HEK293 (cell line): ENCODE results near the gene CARNS1.

ENCODE experiments used
- CTCF ChIA-PET: fragments of 350-600 bp; formaldehyde crosslinking; extraction: SDS; loops from one replicate; lab custom pipeline; 2021; ENCODE audit warnings: antibody characterized with exemption; lab: Yijun Ruan, JAX
- POLR2A ChIA-PET: fragments of 300-600 bp; formaldehyde crosslinking; extraction: SDS; loops from one replicate; lab custom pipeline; 2020; ENCODE audit warnings: antibody characterized with exemption, inconsistent platforms; lab: Yijun Ruan, JAX
- H3K27ac ChIP-seq: fragments of 200-500 bp; sonication (Bioruptor generic); 2 replicates; pipeline ENCODE4 v1.5.1; 2014; ENCODE audit warnings: low read depth, low read length, control low read depth, inconsistent platforms; ENCODE audit errors: extremely low read depth
- H3K36me3 ChIP-seq, 2 experiments: fragments of 200-500 bp in 1 of 2; sonication (Bioruptor generic) in 1 of 2; 1 replicate in 1 of 2; 2 replicates in 1 of 2; pipeline ENCODE4 v1.5.1; 2014 to 2017; ENCODE audit warnings: inconsistent platforms in 2 of 2, low read length in 2 of 2; ENCODE audit not compliant: control insufficient read depth in 2 of 2, insufficient read depth in 1 of 2
- H3K4me1 ChIP-seq: fragments of 200-500 bp; sonication (Bioruptor generic); 2 replicates; pipeline ENCODE4 v1.5.1; 2014; ENCODE audit warnings: mild to moderate bottlenecking, low read length, inconsistent platforms; ENCODE audit not compliant: control insufficient read depth, insufficient read depth
- H3K4me3 ChIP-seq: 2 replicates; pipeline ENCODE4 v1.5.1; 2011; ENCODE audit warnings: low read depth, mild to moderate bottlenecking, control low read depth, low read length, moderate library complexity
- H3K9me3 ChIP-seq: fragments of 200-500 bp; sonication (Bioruptor generic); 2 replicates; pipeline ENCODE4 v1.5.1; 2014; ENCODE audit warnings: low read depth, low read length, inconsistent platforms; ENCODE audit not compliant: control insufficient read depth, insufficient read depth
- BCL11A ChIP-seq: fragments of 450-650 bp; formaldehyde crosslinking; IDR thresholded peaks from 2 replicates; pipeline ENCODE4 v1.5.1; 2016; ENCODE audit warnings: low read depth, missing biosample characterization, missing genetic modification characterization
- GLIS1 ChIP-seq: fragments of 450-650 bp; formaldehyde crosslinking; IDR thresholded peaks from 2 replicates; pipeline ENCODE4 v1.5.1; 2016; ENCODE audit warnings: missing biosample characterization, missing genetic modification characterization
- HOXC10 ChIP-seq: sonication (generic); formaldehyde crosslinking; IDR thresholded peaks from 2 replicates; pipeline ENCODE4 v1.8.1; 2023; ENCODE audit warnings: mild to moderate bottlenecking, missing genetic modification reagents
- ZBTB20 ChIP-seq: fragments of 450-650 bp; formaldehyde crosslinking; IDR thresholded peaks from 2 replicates; pipeline ENCODE4 v1.5.1; 2016; ENCODE audit warnings: missing biosample characterization, missing genetic modification characterization
- ZFHX2 ChIP-seq: fragments of 450-650 bp; formaldehyde crosslinking; conservative IDR thresholded peaks from 2 replicates; pipeline ENCODE4 v1.5.1; 2016; ENCODE audit warnings: missing biosample characterization, missing genetic modification characterization
- ZNF223 ChIP-seq: fragments of 450-650 bp; formaldehyde crosslinking; IDR thresholded peaks from 2 replicates; pipeline ENCODE4 v1.5.1; 2016; ENCODE audit warnings: missing biosample characterization, missing genetic modification characterization
- ZNF416 ChIP-seq: fragments of 450-650 bp; formaldehyde crosslinking; IDR thresholded peaks from 2 replicates; pipeline ENCODE4 v1.5.1; 2016; ENCODE audit warnings: missing biosample characterization, missing genetic modification characterization
- ZNF433 ChIP-seq: fragments of 450-650 bp; formaldehyde crosslinking; IDR thresholded peaks from 2 replicates; pipeline ENCODE4 v1.5.1; 2016; ENCODE audit warnings: missing biosample characterization, missing genetic modification characterization, low read depth
- TF ChIP-seq, protein P1 (sequence below): fragments of 450-650 bp; formaldehyde crosslinking; IDR thresholded peaks from 2 replicates; pipeline ENCODE4 v1.5.1; 2016; ENCODE audit warnings: missing biosample characterization, missing genetic modification characterization, borderline replicate concordance

Gene CARNS1

DNA sequence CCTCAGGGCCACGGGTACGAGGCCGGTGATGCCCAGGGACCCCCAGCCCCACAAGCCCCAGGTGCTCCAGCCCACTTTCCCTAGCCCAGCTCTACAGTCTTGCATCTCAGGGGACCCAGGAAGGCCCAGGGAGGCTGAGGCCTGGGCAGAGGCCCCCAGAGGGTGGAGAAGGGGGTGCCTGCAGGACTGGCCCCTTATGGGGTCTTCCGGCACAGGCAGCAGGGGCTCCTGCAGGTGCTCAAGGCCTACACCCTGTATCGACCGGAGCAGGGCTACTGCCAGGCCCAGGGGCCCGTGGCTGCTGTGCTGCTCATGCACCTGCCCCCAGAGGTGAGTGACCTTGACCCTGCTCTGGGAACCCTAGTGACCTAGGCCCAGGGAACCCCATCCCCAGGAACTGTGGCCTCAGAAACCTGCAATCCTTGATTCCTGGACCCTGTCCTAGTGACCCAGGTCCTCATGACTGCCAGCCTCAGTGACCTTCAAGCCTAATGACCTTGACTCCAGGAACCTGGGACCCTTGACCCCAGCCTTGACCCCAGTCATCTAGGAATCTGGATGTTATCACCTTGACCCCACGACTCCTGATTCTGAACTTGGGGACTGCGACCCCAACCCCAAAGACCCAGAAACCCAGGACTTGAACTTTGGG is 9.7 kb upstream of the CARNS1 start:
- TF ChIP-seq BCL11A, result peak; percentile 52; the same call in 1 of the 2 replicates
- no peak for TF ChIP-seq ZNF433 (tag by site-specific recombination)
- Histone ChIP-seq H3K27ac (no peak overlapping the region), H3K9me3 (no peaks in the 10 kb centered on the region), H3K4me1 (no peaks in the 10 kb centered on the region), H3K36me3 (no peaks in the 10 kb centered on the region), H3K4me3 (no peak overlapping the region)
- CTCF ChIA-PET, result interaction anchor here (0.7 kb wide), 1 partner anchor 61 kb away, joined by 5 read pairs; no protein-coding TSS in a partner anchor
- POLR2A ChIA-PET, result no interaction called here

DNA sequence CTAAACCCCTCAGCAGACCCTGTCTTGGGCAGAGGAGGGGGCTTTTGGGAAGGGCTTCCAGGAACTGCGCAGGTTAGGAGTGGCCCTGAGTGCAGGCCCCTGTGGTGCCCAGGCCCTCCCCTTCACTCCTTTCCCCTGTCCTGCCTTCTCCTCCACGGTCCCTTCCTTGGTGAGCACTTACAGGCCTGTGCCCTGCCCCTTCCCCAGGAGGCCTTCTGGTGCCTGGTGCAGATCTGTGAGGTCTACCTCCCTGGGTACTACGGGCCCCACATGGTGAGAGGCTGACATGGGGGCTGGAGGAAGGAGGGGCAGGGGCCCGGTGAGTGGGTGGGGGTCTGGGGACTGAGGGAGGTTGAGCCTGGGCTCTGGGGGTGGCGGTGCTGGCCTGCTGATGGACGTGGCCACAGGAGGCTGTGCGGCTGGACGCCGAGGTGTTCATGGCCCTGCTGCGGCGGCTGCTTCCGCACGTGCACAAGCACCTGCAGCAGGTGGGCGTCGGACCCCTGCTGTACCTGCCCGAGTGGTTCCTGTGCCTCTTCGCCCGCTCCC is 9.0 kb upstream of the CARNS1 start:
- H3K27ac ChIP-seq, result no peak overlapping the region
- no peaks in the 10 kb centered on the region for H3K4me1 ChIP-seq
- ChIA-PET CTCF (interaction anchor here (0.6 kb wide), 1 partner anchor 144 kb away, joined by 3 read pairs; no protein-coding TSS in a partner anchor), POLR2A (interaction anchor here (0.7 to 1.9 kb wide), 3 partner anchors 10 to 77 kb away, joined by 3 to 5 read pairs (median 3); partner anchors contain the start of genes AIP and RPS6KB2)
- no peaks in the 10 kb centered on the region for H3K36me3 ChIP-seq
- no peaks in the 10 kb centered on the region for H3K9me3 ChIP-seq
- H3K4me3 ChIP-seq, result no peak overlapping the region
- TF ChIP-seq ZNF223 (tag by site-specific recombination) (no peak), GLIS1 (tag by site-specific recombination) (peak; percentile 86)

DNA sequence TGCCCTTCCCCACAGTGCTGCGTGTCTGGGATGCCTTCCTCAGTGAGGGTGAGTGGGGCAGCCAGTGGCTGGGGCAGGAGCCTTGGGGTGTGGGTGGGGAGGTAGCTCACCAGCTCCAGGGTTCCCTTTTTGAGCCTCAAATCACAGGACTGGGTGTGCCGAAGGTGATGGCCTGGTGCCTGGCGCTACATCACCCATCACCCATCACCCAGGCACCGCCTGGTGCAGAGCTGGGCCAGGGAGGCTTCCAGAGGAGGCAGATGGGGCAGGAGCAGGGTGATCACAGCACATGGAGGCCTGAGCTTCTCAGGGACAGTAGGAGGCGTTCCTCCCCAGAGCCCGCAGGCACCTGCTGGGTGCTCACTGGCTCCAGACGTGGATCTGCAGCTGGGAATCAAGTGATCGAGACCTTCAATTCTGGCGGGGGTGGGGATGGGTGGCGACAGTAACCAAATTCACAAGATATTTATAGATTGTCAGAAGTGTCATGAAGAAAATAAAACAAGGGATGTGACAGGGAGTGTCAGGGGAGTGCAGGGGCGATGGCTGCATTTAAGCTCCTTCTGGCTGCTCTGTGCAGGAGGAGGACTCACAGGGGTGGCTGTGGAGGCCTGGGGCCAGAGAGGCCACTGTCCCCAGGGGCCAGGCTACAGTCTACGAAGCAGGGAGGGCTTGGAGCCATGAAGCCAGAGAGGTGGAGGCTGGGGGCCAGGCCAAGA is 8.3 kb upstream of the CARNS1 start:
- Histone ChIP-seq H3K36me3 (no peaks in the 10 kb centered on the region), H3K27ac (no peak overlapping the region), H3K4me1 (no peaks in the 10 kb centered on the region), H3K9me3 (no peaks in the 10 kb centered on the region)
- ChIA-PET CTCF (interaction anchor here (0.6 to 0.7 kb wide), 3 partner anchors 20 to 145 kb away, joined by 3 to 4 read pairs (median 3); no protein-coding TSS in a partner anchor), POLR2A (interaction anchor here (0.7 to 1.9 kb wide), 4 partner anchors 11 to 76 kb away, joined by 3 to 5 read pairs (median 4); partner anchors contain the start of genes AIP and RPS6KB2)
- TF ChIP-seq ZBTB20 (tag by site-specific recombination), result no peak
- no peak for TF ChIP-seq ZNF416 (tag by site-specific recombination)
- TF ChIP-seq ZFHX2 (tag by site-specific recombination), result peak; percentile 16
- TF ChIP-seq, protein P1, sequence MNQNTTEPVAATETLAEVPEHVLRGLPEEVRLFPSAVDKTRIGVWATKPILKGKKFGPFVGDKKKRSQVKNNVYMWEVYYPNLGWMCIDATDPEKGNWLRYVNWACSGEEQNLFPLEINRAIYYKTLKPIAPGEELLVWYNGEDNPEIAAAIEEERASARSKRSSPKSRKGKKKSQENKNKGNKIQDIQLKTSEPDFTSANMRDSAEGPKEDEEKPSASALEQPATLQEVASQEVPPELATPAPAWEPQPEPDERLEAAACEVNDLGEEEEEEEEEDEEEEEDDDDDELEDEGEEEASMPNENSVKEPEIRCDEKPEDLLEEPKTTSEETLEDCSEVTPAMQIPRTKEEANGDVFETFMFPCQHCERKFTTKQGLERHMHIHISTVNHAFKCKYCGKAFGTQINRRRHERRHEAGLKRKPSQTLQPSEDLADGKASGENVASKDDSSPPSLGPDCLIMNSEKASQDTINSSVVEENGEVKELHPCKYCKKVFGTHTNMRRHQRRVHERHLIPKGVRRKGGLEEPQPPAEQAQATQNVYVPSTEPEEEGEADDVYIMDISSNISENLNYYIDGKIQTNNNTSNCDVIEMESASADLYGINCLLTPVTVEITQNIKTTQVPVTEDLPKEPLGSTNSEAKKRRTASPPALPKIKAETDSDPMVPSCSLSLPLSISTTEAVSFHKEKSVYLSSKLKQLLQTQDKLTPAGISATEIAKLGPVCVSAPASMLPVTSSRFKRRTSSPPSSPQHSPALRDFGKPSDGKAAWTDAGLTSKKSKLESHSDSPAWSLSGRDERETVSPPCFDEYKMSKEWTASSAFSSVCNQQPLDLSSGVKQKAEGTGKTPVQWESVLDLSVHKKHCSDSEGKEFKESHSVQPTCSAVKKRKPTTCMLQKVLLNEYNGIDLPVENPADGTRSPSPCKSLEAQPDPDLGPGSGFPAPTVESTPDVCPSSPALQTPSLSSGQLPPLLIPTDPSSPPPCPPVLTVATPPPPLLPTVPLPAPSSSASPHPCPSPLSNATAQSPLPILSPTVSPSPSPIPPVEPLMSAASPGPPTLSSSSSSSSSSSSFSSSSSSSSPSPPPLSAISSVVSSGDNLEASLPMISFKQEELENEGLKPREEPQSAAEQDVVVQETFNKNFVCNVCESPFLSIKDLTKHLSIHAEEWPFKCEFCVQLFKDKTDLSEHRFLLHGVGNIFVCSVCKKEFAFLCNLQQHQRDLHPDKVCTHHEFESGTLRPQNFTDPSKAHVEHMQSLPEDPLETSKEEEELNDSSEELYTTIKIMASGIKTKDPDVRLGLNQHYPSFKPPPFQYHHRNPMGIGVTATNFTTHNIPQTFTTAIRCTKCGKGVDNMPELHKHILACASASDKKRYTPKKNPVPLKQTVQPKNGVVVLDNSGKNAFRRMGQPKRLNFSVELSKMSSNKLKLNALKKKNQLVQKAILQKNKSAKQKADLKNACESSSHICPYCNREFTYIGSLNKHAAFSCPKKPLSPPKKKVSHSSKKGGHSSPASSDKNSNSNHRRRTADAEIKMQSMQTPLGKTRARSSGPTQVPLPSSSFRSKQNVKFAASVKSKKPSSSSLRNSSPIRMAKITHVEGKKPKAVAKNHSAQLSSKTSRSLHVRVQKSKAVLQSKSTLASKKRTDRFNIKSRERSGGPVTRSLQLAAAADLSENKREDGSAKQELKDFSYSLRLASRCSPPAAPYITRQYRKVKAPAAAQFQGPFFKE (tag by site-specific recombination), result no peak
- no peak for TF ChIP-seq HOXC10
- TF ChIP-seq, all 188 proteins: peak for 1
- no peak overlapping the region for H3K4me3 ChIP-seq
